Stimulated activated CD4-positive, alpha-beta T cell treated with anti-CD3 and anti-CD28 coated beads, Interleukin-2, amount 100 ng/mL, for 24 hours (primary cell): Measurements from ENCODE around the gene INO80B.
"Not testable (repeated sequence)": the region's sequence is repeated elsewhere in the genome, so short reads cannot be mapped to it uniquely, and the experiment has no call there.

ENCODE experiments used
- DNase-seq, 2 donors: peaks; one replicate each; pipeline ENCODE4 v3.0.0-alpha.2; 2020

Gene INO80B

DNA sequence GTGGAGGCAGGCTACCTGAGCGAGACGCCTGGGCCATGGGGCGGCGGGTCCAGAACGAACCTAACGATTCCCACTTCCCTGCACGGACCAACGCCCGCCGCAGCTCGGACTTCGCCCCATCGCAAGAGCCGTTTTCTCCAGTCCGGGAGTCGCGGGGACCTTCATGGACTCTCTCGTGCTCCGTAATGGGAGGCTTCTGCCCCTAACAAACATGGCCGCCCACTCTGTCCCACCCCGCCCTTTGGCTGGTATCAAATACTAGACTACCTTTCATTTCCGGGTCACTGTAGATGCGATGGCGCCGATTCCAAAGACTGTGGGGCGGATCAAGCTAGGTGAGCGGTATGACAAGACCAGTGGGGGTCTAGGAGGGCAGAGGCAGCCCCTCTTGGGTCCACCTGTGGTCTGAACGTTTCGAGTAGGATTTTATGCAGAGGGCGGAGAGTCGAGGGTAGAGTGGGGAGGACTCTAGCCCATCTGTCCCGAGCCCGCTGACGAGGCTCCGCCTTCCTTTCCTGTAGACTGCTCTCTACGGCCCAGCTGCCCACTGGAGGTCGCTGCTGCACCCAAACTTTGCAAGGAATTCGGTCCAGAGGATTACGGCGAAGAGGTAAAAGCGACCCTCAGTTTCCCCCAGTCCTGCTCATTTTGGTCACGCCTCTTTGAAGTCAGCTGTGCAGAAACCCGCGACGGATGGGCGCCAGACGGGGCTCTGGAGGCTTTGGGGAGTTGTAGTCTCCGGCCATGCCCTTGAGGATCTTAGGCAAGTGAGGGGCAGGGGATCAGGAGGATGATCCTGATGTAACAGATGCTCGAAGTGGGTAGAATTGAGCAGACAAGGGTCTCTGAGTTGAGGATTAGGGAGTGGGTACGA lies 28.2 kb downstream of the INO80B start, which contains the start of the genes CCDC142 and TTC31:
Gene CCDC142 (minus strand): TSS at position 198 of the 874 bp plus-strand sequence. CDS start 161 bp downstream, at position 37.
Gene TTC31 (plus strand): TSS at position 281 of the 874 bp plus-strand sequence. CDS start 15 bp downstream, at position 296.
- peak; percentile 94 for DNase-seq

- not testable (repeated sequence) for DNase-seq
Measured at GRCh38 chr2:74483675-74484164, 28.8 kb downstream of the INO80B start.

DNA sequence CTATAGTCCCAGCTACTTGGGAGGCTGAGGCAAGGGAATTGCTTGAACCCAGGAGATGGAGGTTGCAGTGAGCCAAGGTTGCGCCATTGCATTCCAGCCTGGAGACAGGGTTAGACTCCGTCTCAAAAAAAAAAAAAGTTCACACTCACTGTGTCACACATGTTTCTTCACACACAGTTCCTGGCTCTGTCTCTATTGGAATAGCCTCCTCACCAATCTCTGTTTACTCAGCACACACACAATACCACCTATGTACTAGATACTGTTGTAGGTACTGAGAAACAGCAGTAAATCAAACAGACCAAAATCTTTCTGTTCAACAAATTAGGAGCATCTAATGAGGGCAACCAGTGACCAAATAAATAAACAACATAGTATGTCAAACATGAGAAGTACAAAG lies 31.3 kb downstream of the INO80B start:
- DNase-seq = no peak

DNA sequence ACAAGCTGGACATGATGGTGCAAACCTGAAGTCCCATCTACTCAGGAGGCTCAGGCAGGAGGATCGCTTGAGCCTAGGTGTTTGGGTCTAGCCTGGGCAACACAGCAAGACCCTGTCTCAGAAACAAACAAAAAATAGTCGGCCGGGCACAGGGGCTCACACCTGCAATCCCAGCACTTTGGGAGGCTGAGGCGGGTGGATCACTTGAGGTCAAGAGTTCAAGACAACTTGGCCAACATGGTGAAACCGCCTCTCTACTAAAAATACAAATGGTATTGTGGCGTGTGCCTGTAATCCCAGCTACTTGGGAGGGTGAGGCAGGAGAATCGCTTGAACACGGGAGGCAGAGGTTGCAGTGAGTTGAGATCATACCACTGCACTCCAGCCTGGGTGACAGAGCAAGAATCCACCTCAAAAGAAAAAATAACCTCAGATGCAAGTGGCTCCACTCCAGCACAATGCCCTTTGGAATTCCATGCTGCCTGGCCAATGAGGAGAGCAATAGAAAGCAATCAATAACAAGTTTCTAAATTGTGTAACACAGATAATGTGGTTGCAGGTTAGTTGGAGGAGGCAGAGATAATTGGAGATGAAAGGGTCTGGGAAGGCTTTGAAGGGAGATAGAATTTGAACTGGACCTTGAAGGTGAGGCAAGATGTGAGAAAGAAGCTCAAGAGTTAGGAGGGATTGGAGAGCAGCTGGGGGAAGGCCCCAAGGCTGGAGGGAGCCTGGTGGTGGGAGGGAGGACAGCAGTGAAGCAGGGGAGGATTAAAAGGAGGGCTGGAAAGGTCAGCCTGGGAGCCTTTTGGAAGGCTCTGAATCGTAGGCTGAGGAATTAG lies 34.0 kb downstream of the INO80B start:
- DNase-seq = no peak

GRCh38 chr2:74489906-74490305 lies 35.0 kb downstream of the INO80B start:
- DNase-seq = no peak

GRCh38 chr2:74491648-74492544 lies 37.0 kb downstream of the INO80B start:
- no peak for DNase-seq

GRCh38 chr2:74493546-74493945 lies 38.7 kb downstream of the INO80B start:
- no peak for DNase-seq

DNA sequence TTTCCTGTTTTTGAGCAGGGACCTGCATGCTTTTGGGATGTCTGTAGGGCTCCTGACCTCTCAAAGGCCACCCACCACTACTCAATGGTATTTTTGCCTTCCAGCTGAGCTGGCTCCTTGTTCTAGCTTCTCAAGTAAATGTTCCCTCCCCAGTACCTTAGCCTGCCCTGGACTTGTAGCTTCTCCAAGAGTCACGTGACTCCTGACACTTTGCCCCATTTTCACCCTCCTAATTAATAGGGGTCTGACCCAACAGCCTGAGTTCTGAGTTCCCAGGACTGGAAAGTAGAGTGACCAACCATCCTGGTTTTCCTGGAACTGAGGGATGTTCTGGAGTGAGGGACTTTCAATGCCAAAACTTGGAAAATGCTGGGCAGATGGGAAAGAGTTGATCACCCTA lies 40.6 kb downstream of the INO80B start:
- DNase-seq = no peak

- DNase-seq = no peak
Measured at GRCh38 chr2:74496997-74497776, 42.3 kb downstream of the INO80B start.

DNA sequence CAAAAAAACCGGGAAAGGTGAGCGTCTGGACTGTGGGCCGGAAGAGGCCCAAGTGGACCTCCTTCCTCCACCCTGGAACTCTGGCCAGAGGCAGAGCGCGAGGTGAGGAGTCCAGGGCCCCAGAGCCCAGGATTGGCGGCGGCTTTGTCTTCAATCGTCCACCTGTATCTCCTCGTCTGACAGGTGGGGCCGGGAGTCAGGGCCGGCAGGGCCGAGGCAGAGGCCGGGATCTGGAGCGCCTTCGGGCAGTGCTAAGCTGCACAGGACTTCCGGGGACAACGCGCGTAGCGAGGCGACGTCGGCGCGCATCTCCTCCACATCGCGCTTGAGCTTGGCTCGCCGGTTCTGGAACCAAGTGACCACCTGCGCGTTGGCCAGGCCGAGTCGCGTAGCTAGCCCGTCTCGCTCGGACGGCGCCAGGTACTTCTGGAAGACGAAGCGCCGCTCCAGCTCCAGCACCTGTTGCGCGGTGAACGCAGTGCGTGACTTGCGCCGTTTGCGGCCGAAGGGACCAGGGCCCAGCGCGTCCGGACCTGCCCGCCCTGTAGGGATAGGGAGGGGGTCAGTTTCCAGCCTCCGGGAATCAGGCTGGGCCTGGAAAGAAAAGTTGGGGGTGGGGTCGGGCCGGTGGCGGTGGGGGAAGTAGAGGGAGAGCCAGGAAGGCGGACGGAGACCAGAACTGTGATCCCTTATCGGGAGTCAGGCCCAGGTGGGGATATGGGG lies 43.1 kb downstream of the INO80B start:
- peak in 1 of 2 donors; percentile 57 for DNase-seq

GRCh38 chr2:74498500-74499266 lies 43.8 kb downstream of the INO80B start:
- DNase-seq = peak in 1 of 2 donors; percentile 40

DNA sequence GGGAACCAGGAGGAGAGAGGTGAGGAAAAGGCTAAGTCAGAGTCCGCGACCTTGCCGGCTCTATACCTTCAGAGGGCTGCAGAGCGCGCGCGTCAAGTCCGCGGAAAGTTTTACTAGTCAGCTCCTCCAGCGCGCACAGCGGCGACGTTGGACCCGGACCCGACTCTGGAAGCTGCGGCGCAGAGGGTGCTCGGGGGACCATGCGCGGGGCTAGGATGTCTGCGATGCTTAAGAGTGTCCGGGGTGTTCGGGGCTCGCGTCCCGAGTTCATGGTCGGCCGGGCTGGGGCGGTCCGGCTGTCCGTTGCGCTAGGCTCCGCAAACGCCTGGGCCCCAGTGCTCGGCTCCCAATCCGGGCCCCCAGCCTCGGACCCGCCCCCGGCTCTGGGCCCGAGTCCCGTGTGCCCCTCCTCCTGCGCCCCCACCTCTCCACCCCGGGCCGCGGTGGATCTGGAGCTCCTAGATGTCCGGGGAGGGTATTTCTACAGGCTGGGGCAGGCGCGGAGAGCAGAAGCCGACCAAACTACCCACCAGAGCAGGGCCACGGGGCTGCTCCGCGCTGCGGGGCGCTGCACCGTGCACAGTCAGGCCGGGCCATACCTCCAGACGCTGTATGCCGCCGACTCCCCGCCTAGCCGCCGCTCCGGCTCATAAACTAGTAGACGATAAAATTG lies 44.5 kb downstream of the INO80B start, which contains the start of gene LBX2:
Gene LBX2 (minus strand): TSS at position 337 of the 673 bp plus-strand sequence. CDS start 66 bp downstream, at position 271.
- DNase-seq = peak in 1 of 2 donors; percentile 63

DNA sequence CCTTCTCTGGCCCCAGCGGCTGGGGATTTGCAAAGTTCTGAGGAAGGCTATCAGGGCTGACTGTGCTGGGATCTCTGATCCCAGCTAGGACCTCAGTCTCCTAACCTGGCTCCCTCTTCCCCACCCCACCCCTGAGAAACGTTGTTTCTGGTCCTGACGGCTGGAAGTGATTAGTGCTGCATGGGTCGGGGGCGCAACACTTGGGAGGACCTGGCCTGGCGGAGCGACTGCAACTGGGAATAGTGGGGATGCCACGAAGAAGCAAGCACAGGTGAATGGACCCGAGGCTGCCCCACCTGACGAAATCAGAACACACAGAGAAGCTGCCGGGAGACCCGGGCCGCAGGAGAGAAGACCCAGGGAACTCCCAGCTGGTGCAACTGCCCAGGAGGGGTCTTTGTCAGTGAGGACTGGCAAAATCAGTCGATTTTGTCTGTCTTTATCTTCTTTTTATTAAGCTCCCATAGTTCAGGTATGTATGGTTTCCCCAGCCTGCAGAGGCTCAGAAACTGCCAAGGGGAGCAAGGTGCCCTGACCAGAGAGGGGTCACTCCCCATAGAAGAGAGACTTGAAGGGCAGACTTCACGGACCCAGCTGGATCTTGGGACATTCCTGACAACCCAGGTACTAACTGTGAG lies 45.2 kb downstream of the INO80B start:
- DNase-seq = no peak

- no peak for DNase-seq
Measured at GRCh38 chr2:74500578-74500946, 45.7 kb downstream of the INO80B start.

DNA sequence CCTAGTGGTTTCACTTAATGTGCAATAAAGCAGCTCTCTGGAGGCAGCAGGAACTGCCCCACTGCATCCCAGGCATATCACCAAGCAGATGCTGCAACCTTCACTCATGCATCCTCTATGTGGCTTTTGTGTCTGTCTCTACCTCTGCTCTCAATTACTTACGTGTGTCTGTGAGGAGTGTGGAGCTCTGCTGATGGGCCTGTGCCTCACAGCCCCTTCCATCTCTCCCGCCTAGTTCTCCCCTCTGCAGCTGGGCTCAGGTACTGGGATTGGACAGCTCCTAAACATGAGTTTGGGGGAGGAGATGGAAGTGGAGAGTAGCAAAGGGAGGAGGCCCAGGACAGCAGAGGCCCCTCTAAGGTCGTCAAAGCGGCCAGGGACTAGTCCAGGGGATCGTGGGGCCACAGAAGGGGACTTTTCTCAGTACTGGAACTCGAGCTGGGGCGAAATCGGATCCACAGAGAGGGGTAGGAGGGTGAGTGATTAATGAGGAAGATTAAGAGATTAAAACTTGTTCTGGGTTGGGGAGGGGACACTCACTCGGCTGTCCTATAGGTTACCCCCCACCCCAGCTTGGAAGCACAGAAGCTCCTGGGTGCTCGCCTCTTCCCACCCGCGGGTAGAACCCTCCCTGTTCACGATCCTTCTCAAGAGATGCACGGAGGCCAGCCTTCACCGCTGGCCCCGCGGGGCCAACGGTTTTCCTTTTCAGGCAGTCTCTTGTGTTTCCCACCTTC lies 46.6 kb downstream of the INO80B start:
- DNase-seq = no peak

DNA sequence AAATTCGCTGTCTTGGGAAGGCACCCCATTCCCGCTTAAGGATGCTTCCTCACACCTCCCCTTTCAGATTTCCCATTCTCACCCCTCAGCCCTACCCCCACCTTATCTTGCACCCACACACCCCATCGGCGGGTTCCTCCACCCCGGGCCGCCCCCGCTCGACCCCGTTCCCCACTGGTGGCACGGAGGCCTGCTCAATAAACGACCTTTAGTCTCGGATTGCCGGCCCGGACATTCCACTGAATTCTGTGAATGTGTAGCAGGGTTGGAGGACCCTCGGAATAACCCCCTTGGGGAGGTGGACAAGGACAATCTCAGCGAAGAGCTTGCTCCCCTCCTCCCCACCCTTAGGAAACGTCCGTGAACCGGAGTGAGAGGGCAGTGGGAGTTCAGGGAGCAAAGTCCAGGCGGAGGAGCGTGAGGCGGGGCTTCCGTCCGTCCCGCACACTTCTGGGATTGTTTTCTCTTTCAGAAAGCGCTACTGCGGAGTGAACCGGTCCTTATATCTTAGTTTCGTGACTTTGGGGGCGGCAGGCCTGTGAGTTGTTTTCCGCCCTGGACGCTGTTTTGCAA lies 47.3 kb downstream of the INO80B start:
- no peak for DNase-seq

GRCh38 chr2:74502720-74503505 lies 48.0 kb downstream of the INO80B start:
- DNase-seq = peak in 1 of 2 donors; percentile 67
